NCI-H2171 (cell line): ENCODE measurements around the gene PRUNE2.

Experiments
- DNase-seq: peaks from one replicate; lab custom pipeline; 2025; lab: John Stamatoyannopoulos, UW

The PRUNE2 gene

GRCh38 chr9:76572151-76572550 is 333.8 kb downstream of the PRUNE2 start:
- DNase-seq = no peak

- no peak for DNase-seq
Measured at GRCh38 chr9:76571743-76572146, 334.2 kb downstream of the PRUNE2 start.

GRCh38 chr9:76571288-76571687 is 334.6 kb downstream of the PRUNE2 start:
- no peak for DNase-seq

- DNase-seq = no peak
Measured at GRCh38 chr9:76570826-76571225, 335.1 kb downstream of the PRUNE2 start.

GRCh38 chr9:76567086-76567485 is 338.8 kb downstream of the PRUNE2 start:
- DNase-seq = no peak

GRCh38 chr9:76564297-76564696 is 341.6 kb downstream of the PRUNE2 start:
- no peak for DNase-seq

- DNase-seq = no peak
Measured at GRCh38 chr9:76562511-76562911, 343.4 kb downstream of the PRUNE2 start.

GRCh38 chr9:76561900-76562299 is 344.0 kb downstream of the PRUNE2 start:
- DNase-seq = no peak
